Naive thymus-derived CD4-positive, alpha-beta T cell (primary cell): ENCODE results near the gene RPP21. TPM values are rescaled to one million over a fixed set of nuclear protein-coding genes. Genes with fewer than 3 reads are reported as not detected.

ENCODE experiments used
- ATAC-seq: fragments of 150-1000 bp; cut with Tn5 transposase; 2 replicates; pipeline ENCODE4 v1.10.0; 2021; ENCODE audit warnings: mild to moderate bottlenecking, moderate library complexity
- CTCF ChIA-PET: fragments of 350-600 bp; sonication (Branson Sonifier 250); formaldehyde crosslinking; loops from one replicate; lab custom pipeline; 2021; ENCODE audit warnings: antibody characterized with exemption; lab: Charles Lee
- POLR2A ChIA-PET: fragments of 350-600 bp; sonication (Branson Sonifier 250); formaldehyde crosslinking; loops from one replicate; lab custom pipeline; 2021; ENCODE audit warnings: antibody characterized with exemption, inconsistent platforms; lab: Charles Lee
- DNase-seq, 9 donors: peaks; one replicate each; pipeline versions ENCODE4 v3.0.0 to v3.0.0-alpha.2; 2020 to 2022; ENCODE audit warnings: mixed read lengths in 1 of 9
- H3K27ac ChIP-seq: one replicate; pipeline ENCODE4 v1.7.0; 2013; ENCODE audit warnings: mild to moderate bottlenecking, low read depth, low read length, moderate library complexity
- H3K27me3 ChIP-seq, 2 donors: one replicate each; pipeline ENCODE4 v1.7.0; 2013; ENCODE audit warnings: low read length in 2 of 2, mild to moderate bottlenecking in 2 of 2, moderate library complexity in 2 of 2; ENCODE audit not compliant: control insufficient read depth in 2 of 2, insufficient read depth in 2 of 2
- H3K36me3 ChIP-seq, 3 experiments: 1 replicate in 2 of 3; 2 replicates in 1 of 3; pipeline ENCODE4 v1.7.0; 2013; ENCODE audit warnings: low read length in 3 of 3, mild to moderate bottlenecking in 3 of 3, moderate library complexity in 1 of 3; ENCODE audit not compliant: insufficient read depth in 3 of 3, control insufficient read depth in 2 of 3
- H3K4me1 ChIP-seq, 2 donors: one replicate each; pipeline ENCODE4 v1.7.0; 2013; ENCODE audit warnings: low read length in 2 of 2, mild to moderate bottlenecking in 2 of 2, moderate library complexity in 1 of 2; ENCODE audit not compliant: control insufficient read depth in 2 of 2, insufficient read depth in 2 of 2
- H3K4me3 ChIP-seq: 2 replicates; pipeline ENCODE4 v1.7.0; 2013; ENCODE audit warnings: mild to moderate bottlenecking, low read length
- H3K9me3 ChIP-seq, 3 experiments: 1 replicate in 2 of 3; 2 replicates in 1 of 3; pipeline ENCODE4 v1.7.0; 2013; ENCODE audit warnings: low read length in 3 of 3; ENCODE audit not compliant: control insufficient read depth in 2 of 3
- H3K27ac Mint-ChIP-seq, 9 donors: one replicate each; pipeline ENCODE4 v1.8.0; 2020 to 2022; ENCODE audit warnings: mixed read lengths in 9 of 9, mild to moderate bottlenecking in 8 of 9, moderate library complexity in 5 of 9, inconsistent platforms in 2 of 9
- H3K27me3 Mint-ChIP-seq, 5 donors: one replicate each; pipeline ENCODE4 v1.8.0; 2021 to 2022; ENCODE audit warnings: mixed read lengths in 5 of 5, mild to moderate bottlenecking in 1 of 5
- H3K36me3 Mint-ChIP-seq, 5 donors: one replicate each; pipeline ENCODE4 v1.8.0; 2020 to 2022; ENCODE audit warnings: mixed read lengths in 5 of 5, mild to moderate bottlenecking in 3 of 5, inconsistent platforms in 1 of 5
- H3K4me1 Mint-ChIP-seq, 7 donors: one replicate each; pipeline ENCODE4 v1.8.0; 2020 to 2022; ENCODE audit warnings: mixed read lengths in 7 of 7, mild to moderate bottlenecking in 3 of 7, inconsistent platforms in 1 of 7
- H3K4me3 Mint-ChIP-seq, 10 donors: one replicate each; pipeline ENCODE4 v1.8.0; 2020 to 2022; ENCODE audit warnings: mild to moderate bottlenecking in 10 of 10, mixed read lengths in 10 of 10, moderate library complexity in 6 of 10, inconsistent platforms in 2 of 10
- H3K9me3 Mint-ChIP-seq, 11 donors: one replicate each; pipeline ENCODE4 v1.8.0; 2020 to 2022; ENCODE audit warnings: mixed read lengths in 11 of 11, mild to moderate bottlenecking in 4 of 11, inconsistent platforms in 1 of 11, moderate library complexity in 1 of 11
- intact Hi-C, 2 donors: fragments of 100-400 bp; cut with micrococcal nuclease; formaldehyde crosslinking; loops; one replicate each; pipeline ENCODE4 v1.15.1; 2023
- polyA plus RNA-seq, 2 donors: library from polyadenylated mRNA; unstranded; fragments of 300-500 nt; fragmentation: Illumina TruSeq; gene quantifications; one replicate each; pipeline ENCODE4 v1.2.3, GENCODE V29; 2021
- total RNA-seq, 6 experiments: library from RNA in 5 of 6; stranded (reverse) in 5 of 6; gene quantifications; 1 replicate in 5 of 6; 2 replicates in 1 of 6; pipeline ENCODE4 v1.2.3 and lab custom pipeline; 2021 to 2026

RPP21 gene
- total and polyA plus RNA-seq, 7 experiments from 2014 or later, result 39.7 to 114 (median 58.5) TPM

GRCh38 chr6:30350524-30350923 lies 5.6 kb downstream of the RPP21 start:
- Histone ChIP-seq H3K9me3 (no peaks in the 10 kb centered on the region), H3K36me3 (peaks cover 0 to 19% (median 0%) of the 10 kb centered on the region in 3 experiments), H3K4me3 (no peak overlapping the region), H3K4me1 (peaks cover 4 to 6% of the 10 kb centered on the region in 2 donors), H3K27ac (no peak overlapping the region), H3K27me3 (no peaks in the 10 kb centered on the region)
- H3K4me3 Mint-ChIP-seq, result no peak overlapping the region
- intact Hi-C loops, result no loop called here
- ATAC-seq (no peak), DNase-seq (no peak)
- POLR2A ChIA-PET, result no interaction called here
- peaks cover 0 to 55% (median 0%) of the 10 kb centered on the region in 5 donors for H3K27me3 Mint-ChIP-seq
- peaks cover 0 to 16% (median 10%) of the 10 kb centered on the region in 5 donors for H3K36me3 Mint-ChIP-seq
- H3K9me3 Mint-ChIP-seq, result no peaks in the 10 kb centered on the region
- peaks cover 12 to 34% (median 28%) of the 10 kb centered on the region in 7 donors for H3K4me1 Mint-ChIP-seq
- CTCF ChIA-PET, result interaction anchor here (1.1 kb wide), 1 partner anchor 9 kb away, joined by 4 read pairs; no protein-coding TSS in a partner anchor
- no peak overlapping the region for H3K27ac Mint-ChIP-seq

- peaks cover 0 to 6% (median 0%) of the 10 kb centered on the region in 3 experiments for H3K36me3 ChIP-seq
- Mint-ChIP-seq H3K4me3 (no peak overlapping the region), H3K9me3 (no peaks in the 10 kb centered on the region), H3K4me1 (peaks cover 6 to 21% (median 15%) of the 10 kb centered on the region in 7 donors), H3K27ac (no peak overlapping the region), H3K27me3 (peaks cover 9 to 69% (median 10%) of the 10 kb centered on the region in 5 donors), H3K36me3 (peaks cover 0 to 5% (median 0%) of the 10 kb centered on the region in 5 donors)
- ChIA-PET POLR2A (no interaction called here), CTCF (no interaction called here)
- no peak overlapping the region for H3K27ac ChIP-seq
- H3K9me3 ChIP-seq, result no peaks in the 10 kb centered on the region
- no peak for ATAC-seq
- no peak for DNase-seq
- no peaks in the 10 kb centered on the region for H3K27me3 ChIP-seq
- peaks cover 0 to 4% of the 10 kb centered on the region in 2 donors for H3K4me1 ChIP-seq
- H3K4me3 ChIP-seq, result no peak overlapping the region
- intact Hi-C loops, result no loop called here
Measured at GRCh38 chr6:30352550-30352949, 7.6 kb downstream of the RPP21 start.

GRCh38 chr6:30355281-30355680 lies 10.3 kb downstream of the RPP21 start:
- Histone ChIP-seq H3K4me3 (no peak overlapping the region), H3K4me1 (peaks cover 4 to 5% of the 10 kb centered on the region in 2 donors), H3K27ac (no peak overlapping the region), H3K9me3 (no peaks in the 10 kb centered on the region), H3K27me3 (peaks cover 6 to 10% of the 10 kb centered on the region in 2 donors), H3K36me3 (no peaks in the 10 kb centered on the region)
- DNase-seq, result no peak
- ChIA-PET POLR2A (interaction anchor here (1.3 kb wide), 1 partner anchor 11 kb away, joined by 3 read pairs; the partner anchor contains the start of gene RPP21), CTCF (interaction anchor here (1.7 kb wide), 1 partner anchor 42 kb away, joined by 3 read pairs; no protein-coding TSS in a partner anchor)
- no peak for ATAC-seq
- peaks cover 0 to 15% (median 13%) of the 10 kb centered on the region in 7 donors for H3K4me1 Mint-ChIP-seq
- intact Hi-C loops, result loop anchor here (5.0 kb wide), 1 partner anchor 97 kb away; no protein-coding TSS in a partner anchor
- H3K27me3 Mint-ChIP-seq, result peaks cover 25 to 84% (median 35%) of the 10 kb centered on the region in 5 donors
- no peak overlapping the region for H3K4me3 Mint-ChIP-seq
- H3K27ac Mint-ChIP-seq, result no peak overlapping the region
- no peaks in the 10 kb centered on the region for H3K9me3 Mint-ChIP-seq
- peaks cover 0 to 5% (median 0%) of the 10 kb centered on the region in 5 donors for H3K36me3 Mint-ChIP-seq

- intact Hi-C loops, result loop anchor here (5.0 kb wide), 1 partner anchor 96 kb away; no protein-coding TSS in a partner anchor
- H3K27ac ChIP-seq, result no peak overlapping the region
Measured at GRCh38 chr6:30356536-30356935, 11.6 kb downstream of the RPP21 start.

GRCh38 chr6:30357678-30358540 lies 13.0 kb downstream of the RPP21 start:
- Histone ChIP-seq H3K4me1 (peaks cover 0 to 5% of the 10 kb centered on the region in 2 donors), H3K9me3 (no peaks in the 10 kb centered on the region), H3K36me3 (no peaks in the 10 kb centered on the region), H3K27me3 (peaks cover 10 to 11% of the 10 kb centered on the region in 2 donors), H3K27ac (no peak overlapping the region), H3K4me3 (peak overlapping the region; percentile 59)
- Mint-ChIP-seq H3K27me3 (peaks cover 37 to 84% (median 56%) of the 10 kb centered on the region in 5 donors), H3K36me3 (peaks cover 0 to 4% (median 0%) of the 10 kb centered on the region in 5 donors), H3K4me1 (peaks cover 0 to 10% (median 6%) of the 10 kb centered on the region in 7 donors), H3K27ac (no peak overlapping the region), H3K9me3 (peaks cover 0 to 5% (median 3%) of the 10 kb centered on the region in 11 donors), H3K4me3 (peak overlapping the region; percentile 75 to 89 (median 86))
- DNase-seq (peak; percentile 19 to 62 (median 51)), ATAC-seq (peak; percentile 83)
- intact Hi-C loops, result loop anchor here (1.0 to 5.0 kb wide), 3 partner anchors 13 to 94 kb away; partner anchors contain the start of gene RPP21 (in 1 of the 2)
- ChIA-PET CTCF (interaction anchor here (0.7 to 1.5 kb wide), 6 partner anchors 9 to 154 kb away, joined by 3 to 7 read pairs (median 4); no protein-coding TSS in a partner anchor), POLR2A (interaction anchor here (0.6 kb wide), 1 partner anchor 1347 kb away, joined by 3 read pairs; no protein-coding TSS in a partner anchor)

More at GRCh38 chr6:30356536-30356935, 11.6 kb downstream of the RPP21 start:
- H3K9me3 Mint-ChIP-seq, result no peaks in the 10 kb centered on the region
- Histone ChIP-seq H3K4me1 (peaks cover 0 to 5% of the 10 kb centered on the region in 2 donors), H3K9me3 (no peaks in the 10 kb centered on the region), H3K4me3 (no peak overlapping the region), H3K27me3 (peaks cover 6 to 10% of the 10 kb centered on the region in 2 donors), H3K36me3 (no peaks in the 10 kb centered on the region)
- peaks cover 31 to 87% (median 46%) of the 10 kb centered on the region in 5 donors for H3K27me3 Mint-ChIP-seq
- peaks cover 0 to 5% (median 0%) of the 10 kb centered on the region in 5 donors for H3K36me3 Mint-ChIP-seq
- DNase-seq (no peak), ATAC-seq (no peak)
- POLR2A ChIA-PET, result no interaction called here
- no peak overlapping the region for H3K4me3 Mint-ChIP-seq
- H3K27ac Mint-ChIP-seq, result no peak overlapping the region
- CTCF ChIA-PET, result interaction anchor here (1.7 kb wide), 1 partner anchor 43 kb away, joined by 3 read pairs; no protein-coding TSS in a partner anchor
- H3K4me1 Mint-ChIP-seq, result peaks cover 0 to 10% (median 6%) of the 10 kb centered on the region in 7 donors

- intact Hi-C loops, result loop anchor here (5.0 kb wide), 1 partner anchor 93 kb away; no protein-coding TSS in a partner anchor
- H3K36me3 Mint-ChIP-seq, result peaks cover 0 to 4% (median 0%) of the 10 kb centered on the region in 5 donors
- peaks cover 0 to 5% (median 3%) of the 10 kb centered on the region in 11 donors for H3K9me3 Mint-ChIP-seq
- Histone ChIP-seq H3K27me3 (peaks cover 10 to 11% of the 10 kb centered on the region in 2 donors), H3K27ac (no peak overlapping the region), H3K4me1 (peaks cover 0 to 5% of the 10 kb centered on the region in 2 donors), H3K9me3 (no peaks in the 10 kb centered on the region), H3K4me3 (no peak overlapping the region), H3K36me3 (no peaks in the 10 kb centered on the region)
- H3K4me1 Mint-ChIP-seq, result peaks cover 0 to 10% (median 6%) of the 10 kb centered on the region in 7 donors
- ATAC-seq (no peak), DNase-seq (no peak)
- POLR2A ChIA-PET, result no interaction called here
- no peak overlapping the region for H3K4me3 Mint-ChIP-seq
- no peak overlapping the region for H3K27ac Mint-ChIP-seq
- CTCF ChIA-PET, result interaction anchor here (1.1 to 1.4 kb wide), 2 partner anchors 41 to 94 kb away, joined by 3 read pairs; no protein-coding TSS in a partner anchor
- H3K27me3 Mint-ChIP-seq, result peaks cover 37 to 82% (median 58%) of the 10 kb centered on the region in 5 donors
Measured at GRCh38 chr6:30359276-30359675, 14.3 kb downstream of the RPP21 start.
